Hematopoietic multipotent progenitor cell treated with erythropoietin and hydrocortisone succinate and interleukin-3 and kit ligand, for 17 days (in vitro differentiated cells): ENCODE measurements around the gene EIF3B.
A peak's percentile ranks its signal among the peaks of the same experiment; 100 is the strongest.
"Not testable (repeated sequence)": the region's sequence is repeated elsewhere in the genome, so short reads cannot be mapped to it uniquely, and the experiment has no call there.

Experiments
- DNase-seq: peaks from one replicate; pipeline ENCODE4 v3.0.0-alpha.2; 2015; ENCODE audit warnings: low spot score

EIF3B gene

DNA sequence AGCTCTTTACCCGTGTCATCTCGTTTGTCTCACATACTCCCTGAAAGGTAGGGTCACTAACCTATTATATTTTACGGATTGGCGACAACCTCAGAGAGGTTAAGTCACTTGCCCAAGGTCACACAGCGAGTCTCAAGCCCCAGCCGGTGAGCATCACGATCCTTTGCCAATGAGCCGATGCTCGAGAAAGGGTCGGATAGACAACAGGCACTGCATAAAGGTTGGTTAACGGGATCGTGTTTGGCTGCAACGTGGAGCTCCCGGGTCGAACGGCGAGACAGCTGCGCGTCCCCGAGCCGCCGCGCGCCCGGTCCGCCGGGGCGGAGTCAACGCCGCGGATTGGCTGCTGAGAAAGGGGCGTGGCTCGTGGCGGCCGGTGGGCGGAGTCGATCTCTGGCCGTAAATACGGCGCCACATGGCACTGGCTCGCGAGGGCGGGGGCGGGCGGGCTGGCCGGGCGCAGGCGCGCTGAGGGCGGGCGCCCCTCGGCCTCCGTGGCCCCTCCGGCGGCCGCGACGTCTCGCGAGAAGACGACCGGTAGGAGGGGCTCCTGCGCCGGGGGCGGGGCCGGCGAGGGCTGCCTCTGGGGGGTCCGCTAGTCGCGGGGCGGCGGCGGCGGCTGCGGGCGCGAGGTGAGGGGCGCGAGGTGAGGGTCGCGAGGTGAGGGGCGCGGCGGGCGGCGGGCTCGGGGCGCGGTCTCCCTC, 48.5 kb downstream of the EIF3B start, which contains the start of gene CHST12:
TSS of gene CHST12 (plus strand) at position 598 of the 704 bp plus-strand sequence. CDS start 29,029 bp downstream, outside the sequence.
- DNase-seq: peak; percentile 92

GRCh38 chr7:2403718-2404648, 49.4 kb downstream of the EIF3B start:
- no peak for DNase-seq

GRCh38 chr7:2404714-2405119, 50.1 kb downstream of the EIF3B start:
- peak; percentile 13 for DNase-seq

DNA sequence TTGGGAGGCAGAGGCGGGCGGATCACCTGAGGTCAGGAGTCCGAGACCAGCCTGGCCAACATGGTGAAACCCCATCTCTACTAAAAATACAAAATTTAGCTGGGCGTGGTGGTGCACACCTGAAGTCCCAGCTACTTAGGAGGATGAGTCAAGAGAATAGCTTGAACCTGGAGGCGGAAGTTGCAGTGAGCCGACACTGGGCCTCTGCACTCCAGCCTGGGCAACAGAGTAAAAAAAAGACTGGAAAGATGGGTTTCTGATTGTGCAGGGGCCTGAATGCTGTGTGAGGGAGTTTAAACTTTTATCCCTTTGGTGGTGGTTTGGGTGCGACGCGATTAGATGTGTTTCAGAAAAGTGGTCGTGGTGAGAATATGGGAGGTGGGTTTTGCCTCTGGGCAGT, 50.6 kb downstream of the EIF3B start:
- no peak for DNase-seq

- DNase-seq: peak; percentile 50
Measured at GRCh38 chr7:2405601-2406345, 51.1 kb downstream of the EIF3B start.

DNA sequence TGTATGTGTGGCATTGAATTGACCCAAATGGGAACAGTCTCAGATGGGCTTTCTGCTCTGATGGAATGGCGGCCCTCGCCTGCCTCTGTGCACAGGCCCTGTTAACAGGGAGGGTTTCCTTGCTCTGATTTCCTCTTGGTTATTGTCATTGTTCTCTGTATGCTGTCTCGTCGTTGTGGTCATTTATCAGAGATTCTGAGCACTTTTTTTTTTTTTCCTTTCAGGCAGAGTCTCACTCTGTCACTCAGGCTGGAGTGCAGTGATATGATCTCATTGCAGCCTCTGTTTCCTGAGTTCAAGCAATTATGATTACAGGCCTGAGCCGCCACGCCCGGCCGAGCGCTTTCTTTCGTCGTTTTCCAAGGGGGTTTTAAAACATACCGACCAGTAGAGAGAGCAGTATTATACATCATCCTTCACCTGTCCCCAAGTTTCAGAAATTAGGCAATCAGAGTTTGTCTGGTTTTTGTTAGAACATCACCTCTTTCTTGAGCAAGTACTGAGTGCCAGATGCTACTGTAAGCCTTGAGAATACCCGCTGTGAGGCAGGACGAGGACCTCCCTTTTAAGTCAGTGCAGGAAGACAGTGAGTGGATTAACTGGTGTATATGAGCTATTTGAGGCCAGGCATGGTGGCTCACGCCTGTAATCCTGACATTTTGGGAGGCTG, 55.3 kb downstream of the EIF3B start:
- no peak for DNase-seq

DNA sequence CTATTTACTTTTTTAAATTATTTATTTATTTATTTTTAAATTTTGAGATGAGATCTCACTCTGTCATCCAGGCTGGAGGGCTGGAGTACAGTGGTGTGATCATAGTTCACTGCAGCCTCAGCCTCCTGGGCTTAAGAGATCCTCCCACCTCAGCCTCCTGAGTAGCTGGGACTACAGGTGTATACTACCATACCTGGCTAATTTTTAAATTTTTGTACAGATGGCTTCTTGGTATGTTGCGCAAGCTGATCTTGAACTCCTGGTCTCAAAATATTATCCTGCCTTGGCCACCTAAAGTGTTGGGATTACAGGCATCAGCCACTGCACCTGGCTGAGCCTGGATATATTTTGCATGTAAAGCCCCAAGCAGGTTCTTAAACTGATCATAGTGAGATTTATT, 56.4 kb downstream of the EIF3B start:
- DNase-seq: no peak

- DNase-seq: no peak
Measured at GRCh38 chr7:2411815-2412586, 57.4 kb downstream of the EIF3B start.

DNA sequence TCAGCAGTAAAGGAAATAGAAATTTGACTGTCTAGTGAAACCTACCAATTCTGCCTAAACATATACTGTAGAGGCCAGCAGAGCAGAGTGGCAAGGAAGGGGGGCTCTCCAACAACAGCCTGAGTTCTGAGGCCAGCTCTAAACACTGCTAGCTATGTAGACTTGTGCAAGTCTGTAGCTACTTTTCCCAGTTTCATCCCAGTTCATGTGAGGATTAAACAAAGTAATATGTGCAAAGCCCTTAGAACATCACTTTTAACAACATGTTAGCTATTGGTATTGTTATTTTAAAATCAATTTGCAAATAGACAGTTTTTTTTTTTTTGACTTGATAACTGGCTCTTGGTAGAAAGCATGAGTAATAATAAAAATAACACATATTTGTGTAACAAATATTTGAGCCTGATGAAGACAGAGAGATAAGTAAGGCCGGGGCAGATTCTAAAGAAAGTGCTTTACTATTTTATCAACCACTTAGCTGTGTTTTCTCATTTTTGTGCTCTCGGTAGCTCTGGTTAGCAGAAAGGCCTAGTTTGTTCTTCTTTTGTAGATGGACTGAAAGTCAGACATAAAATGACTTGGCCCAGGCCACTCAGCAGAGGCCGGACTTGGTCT, 58.1 kb downstream of the EIF3B start:
- no peak for DNase-seq

- DNase-seq: no peak
Measured at GRCh38 chr7:2416063-2416462, 61.4 kb downstream of the EIF3B start.

DNA sequence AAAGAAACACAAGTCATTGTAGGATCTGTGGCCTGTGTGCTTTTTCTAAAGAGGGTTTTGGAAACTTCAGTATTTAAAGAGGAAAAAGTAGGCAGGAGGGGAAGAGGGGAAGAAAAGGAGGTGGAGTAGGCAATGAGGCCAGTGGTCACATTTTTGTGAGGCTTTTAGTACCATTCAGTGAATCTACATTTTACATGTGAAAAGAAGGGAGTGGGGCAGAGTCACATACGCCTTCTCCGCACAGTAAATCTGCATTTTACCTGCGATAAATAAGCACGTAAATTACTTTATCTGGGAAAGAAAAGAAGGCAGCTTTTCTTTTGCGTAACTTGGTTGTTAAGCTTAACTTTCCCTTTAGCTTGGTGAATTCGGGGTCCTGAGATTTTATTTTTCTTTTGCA, 62.0 kb downstream of the EIF3B start:
- no peak for DNase-seq

DNA sequence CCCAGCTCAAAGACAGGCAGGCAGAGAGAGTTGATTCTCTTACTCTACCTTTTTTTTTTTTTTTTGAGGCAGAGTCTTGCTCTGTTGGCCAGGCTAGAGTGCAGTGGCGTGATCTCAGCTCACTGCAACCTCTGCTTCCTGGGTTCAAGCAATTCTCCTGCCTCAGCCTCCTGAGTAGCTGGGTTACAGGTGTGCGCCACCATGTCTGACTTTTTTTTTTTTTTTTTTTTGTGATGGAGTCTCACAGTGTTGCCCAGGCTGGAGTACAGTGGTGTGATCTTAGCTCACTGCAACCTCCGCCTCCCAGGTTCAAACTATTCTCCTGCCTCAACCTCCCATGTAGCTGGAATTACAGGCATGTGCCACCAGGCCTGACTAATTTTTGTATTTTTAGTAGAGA, 62.6 kb downstream of the EIF3B start:
- DNase-seq: not testable (repeated sequence)

DNA sequence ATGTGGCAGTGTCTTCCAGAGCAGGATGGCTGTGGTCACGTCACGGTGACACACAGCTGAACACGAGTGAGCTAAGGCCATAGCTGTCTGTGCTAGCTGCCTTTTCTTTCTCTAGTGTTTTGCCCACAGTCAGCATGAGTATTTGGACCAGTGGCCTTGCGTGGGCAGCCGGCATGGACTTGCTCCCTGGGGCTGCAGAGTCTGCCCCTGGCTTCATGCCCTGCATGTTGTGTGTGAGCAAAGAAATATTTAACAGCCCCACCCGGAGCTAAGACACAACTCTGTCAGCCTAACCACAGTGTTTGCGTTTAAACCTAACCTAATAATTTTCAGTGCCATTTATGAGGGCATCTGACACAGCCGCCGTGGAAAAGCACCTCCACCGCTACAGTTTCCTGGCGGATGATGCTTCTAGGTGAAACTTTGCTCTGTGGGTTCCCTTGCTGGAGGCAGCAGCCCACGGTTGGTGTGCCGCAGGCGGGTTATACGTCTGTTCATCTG, 63.4 kb downstream of the EIF3B start:
- no peak for DNase-seq

- no peak for DNase-seq
Measured at GRCh38 chr7:2420216-2420933, 65.7 kb downstream of the EIF3B start.

DNA sequence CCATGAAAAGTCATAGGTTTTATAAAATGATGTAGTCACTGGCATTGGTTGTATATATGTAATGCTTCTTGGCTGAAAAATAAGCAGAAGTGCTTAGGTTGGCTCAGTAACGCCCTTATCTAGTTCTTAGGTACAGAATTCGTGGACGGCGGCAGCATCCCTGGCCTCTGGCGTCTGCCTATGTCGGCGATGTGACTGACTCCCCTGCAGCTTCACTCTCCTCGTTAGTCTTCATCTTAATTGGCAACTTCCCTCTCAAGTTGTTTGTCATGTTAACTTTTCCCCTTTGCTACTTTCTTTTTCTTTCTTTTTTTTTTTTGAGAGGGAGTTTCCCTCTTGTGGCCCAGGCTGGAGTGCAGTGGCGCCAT, 67.3 kb downstream of the EIF3B start:
- no peak for DNase-seq

DNA sequence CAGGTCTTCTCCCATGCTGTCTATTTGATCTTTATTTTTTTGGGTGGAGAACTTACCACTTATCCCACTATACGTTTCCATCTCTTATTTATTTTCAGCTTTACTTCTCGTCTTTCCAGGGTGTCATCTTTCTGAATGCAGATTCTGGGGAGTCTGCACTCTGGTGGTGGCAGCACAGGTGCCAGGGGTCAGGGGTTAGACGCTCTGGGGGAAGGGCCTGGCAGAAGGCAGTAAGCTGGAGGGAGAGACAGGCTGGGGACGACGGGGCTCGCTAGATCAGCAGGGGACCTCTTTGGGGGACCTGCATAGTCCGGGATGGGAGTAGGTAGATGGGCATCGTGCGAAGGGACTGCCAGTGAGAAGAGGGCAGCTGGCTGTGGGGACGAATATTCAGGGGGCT, 71.1 kb downstream of the EIF3B start:
- DNase-seq: no peak
